K562 (cell line): Measurements from ENCODE around the gene KIF6. TPM values are rescaled to one million over a fixed set of nuclear protein-coding genes. Genes with fewer than 3 reads are reported as not detected.

Experiments used
- ATAC-seq: fragments of 200-7000 bp; cut with Tn5 transposase; 3 replicates; pipeline ENCODE4 v1.9.1; 2020; ENCODE audit warnings: moderate library complexity
- BruUV-seq: library from RNA; stranded (reverse); fragments of 400-500 nt; replicated peaks from 2 replicates; lab custom pipeline; 2021; lab: Mats Ljungman, UMichigan
- CTCF ChIA-PET: fragments of 300-600 bp; formaldehyde crosslinking; extraction: SDS; loops from one replicate; lab custom pipeline; 2021; ENCODE audit warnings: low intra/inter-chr PET ratio; lab: Yijun Ruan, JAX
- POLR2A ChIA-PET: fragments of 300-600, 350-650 bp; sonication (Branson Sonifier 250); formaldehyde crosslinking; extraction: SDS; loops from one replicate; lab custom pipeline; 2021; ENCODE audit warnings: antibody characterized with exemption, inconsistent platforms; lab: Yijun Ruan, JAX
- DNase-seq, 4 experiments: peaks; one replicate each; pipeline versions ENCODE4 v3.0.0 to v3.0.0-alpha.2; 2011 to 2018; ENCODE audit warnings: low spot score in 3 of 4, mixed read lengths in 3 of 4; ENCODE audit errors: extremely low read depth in 1 of 4
- FAIRE-seq: peaks from 2 replicates; lab custom pipeline; 2011; peaks lifted over from hg19 to GRCh38; lab: Jason Lieb, UNC
- H2AFZ ChIP-seq: 2 replicates; pipeline ENCODE4 v1.6.0; 2011; ENCODE audit warnings: low read depth, low read length, control low read depth, inconsistent platforms
- H3K27ac ChIP-seq: fragments of 200-600 bp; 3 replicates; pipeline ENCODE4 v1.8.0; 2011; ENCODE audit warnings: low read depth, mild to moderate bottlenecking, control low read depth, inconsistent platforms, low read length, moderate library complexity, mixed read lengths; ENCODE audit errors: extremely low read depth
- H3K27me3 ChIP-seq, 2 experiments: fragments of 300-600 bp in 1 of 2; 2 replicates in 1 of 2; 3 replicates in 1 of 2; pipeline versions ENCODE4 v1.6.0 to v1.8.0; 2011; ENCODE audit warnings: inconsistent platforms in 2 of 2, low read length in 2 of 2, mild to moderate bottlenecking in 1 of 2, mixed read lengths in 1 of 2, moderate library complexity in 1 of 2; ENCODE audit not compliant: control insufficient read depth in 2 of 2, insufficient read depth in 2 of 2
- H3K36me3 ChIP-seq: fragments of 300-600 bp; 3 replicates; pipeline ENCODE4 v1.8.0; 2011; ENCODE audit warnings: mild to moderate bottlenecking, low read length, inconsistent platforms; ENCODE audit not compliant: control insufficient read depth, insufficient read depth
- H3K4me1 ChIP-seq, 2 experiments: fragments of 200-600 bp in 1 of 2; replicated peaks in 1 of 2; 2 replicates in 1 of 2; 3 replicates in 1 of 2; pipeline versions ENCODE4 v1.5.1 to v1.8.0; 2011; ENCODE audit warnings: inconsistent platforms in 2 of 2, low read length in 2 of 2, mild to moderate bottlenecking in 1 of 2, mixed read lengths in 1 of 2, moderate library complexity in 1 of 2; ENCODE audit not compliant: control insufficient read depth in 2 of 2, insufficient read depth in 2 of 2
- H3K4me2 ChIP-seq: 2 replicates; pipeline ENCODE4 v1.6.1; 2011; ENCODE audit warnings: low read length, control low read depth, inconsistent platforms, mixed read lengths; ENCODE audit not compliant: insufficient read depth
- H3K4me3 ChIP-seq: fragments of 200-600 bp; sonication (generic), shearing (Covaris generic); 2 replicates; pipeline ENCODE4 v1.5.1; 2016; ENCODE audit warnings: control low read depth, inconsistent platforms
- H3K79me2 ChIP-seq: fragments of 200-600 bp; 3 replicates; pipeline ENCODE4 v1.8.0; 2011; ENCODE audit warnings: low read length, inconsistent platforms; ENCODE audit not compliant: control insufficient read depth, insufficient read depth
- H3K9ac ChIP-seq, 2 experiments: 2 replicates each; pipeline versions ENCODE4 v1.6.0 to v1.6.1; 2011; ENCODE audit warnings: low read depth in 2 of 2, low read length in 2 of 2, control low read depth in 1 of 2, inconsistent platforms in 1 of 2, mild to moderate bottlenecking in 1 of 2, mixed read lengths in 1 of 2; ENCODE audit not compliant: insufficient read depth in 1 of 2
- H3K9me1 ChIP-seq: one replicate; pipeline ENCODE4 v1.6.0; 2011; ENCODE audit warnings: inconsistent platforms, mild to moderate bottlenecking, low read length, moderate library complexity; ENCODE audit not compliant: control insufficient read depth, insufficient read depth
- H3K9me3 ChIP-seq: replicated peaks from 2 replicates; pipeline ENCODE4 v1.5.1; 2011; ENCODE audit warnings: low read depth, low read length, inconsistent platforms; ENCODE audit not compliant: control insufficient read depth, insufficient read depth
- H4K20me1 ChIP-seq: replicated peaks from 2 replicates; pipeline ENCODE4 v1.6.1; 2011; ENCODE audit warnings: low read length, inconsistent platforms, mixed read lengths; ENCODE audit not compliant: control insufficient read depth, insufficient read depth
- ARHGAP35 ChIP-seq: fragments of 450-650 bp; IDR thresholded peaks from 2 replicates; pipeline ENCODE4 v1.6.1; 2018; ENCODE audit not compliant: partially characterized antibody
- ATF1 ChIP-seq, 2 experiments: fragments of 450-650 bp in 1 of 2; IDR thresholded peaks; 2 replicates each; pipeline ENCODE4 v1.6.1; 2016; ENCODE audit warnings: missing compliant biosample characterization in 1 of 2, missing genetic modification characterization in 1 of 2
- FOS ChIP-seq: IDR thresholded peaks from 3 replicates; pipeline ENCODE4 v1.6.1; 2011; ENCODE audit not compliant: insufficient read length; ENCODE audit errors: extremely low read depth
- JUNB ChIP-seq: fragments of 450-650 bp; formaldehyde crosslinking; conservative IDR thresholded peaks from 2 replicates; pipeline ENCODE4 v1.4.0; 2020; ENCODE audit warnings: mild to moderate bottlenecking
- KLF1 ChIP-seq: fragments of 450-650 bp; IDR thresholded peaks from 2 replicates; pipeline ENCODE4 v1.6.1; 2016; ENCODE audit warnings: missing genetic modification characterization, missing compliant biosample characterization
- MEF2D ChIP-seq: conservative IDR thresholded peaks from 2 replicates; pipeline ENCODE4 v1.6.1; 2016; ENCODE audit warnings: low read depth, missing genetic modification characterization, missing compliant biosample characterization
- NUFIP1 ChIP-seq: fragments of 450-650 bp; IDR thresholded peaks from 2 replicates; pipeline ENCODE4 v1.6.1; 2018; ENCODE audit not compliant: partially characterized antibody
- POLR2A ChIP-seq: fragments of 450-650 bp; conservative IDR thresholded peaks from 2 replicates; pipeline ENCODE4 v1.6.1; 2016
- RAD51 ChIP-seq: fragments of 450-650 bp; IDR thresholded peaks from 2 replicates; pipeline ENCODE4 v1.7.1; 2016; ENCODE audit warnings: low read depth, mild to moderate bottlenecking, borderline replicate concordance
- RUNX1 ChIP-seq: sonication (generic); IDR thresholded peaks from 2 replicates; pipeline ENCODE4 v1.6.1; 2016; ENCODE audit warnings: antibody characterized with exemption, low read depth
- SMAD3 ChIP-seq: fragments of 450-650 bp; formaldehyde crosslinking; conservative IDR thresholded peaks from 2 replicates; pipeline ENCODE4 v1.4.0; 2020; ENCODE audit warnings: mild to moderate bottlenecking
- SMC3 ChIP-seq: conservative IDR thresholded peaks from 2 replicates; pipeline ENCODE4 v1.6.1; 2011; ENCODE audit warnings: low read depth, low read length, improper control_type of control experiment; ENCODE audit not compliant: insufficient read depth
- STAT5A ChIP-seq: IDR thresholded peaks from 2 replicates; pipeline ENCODE4 v1.6.1; 2012; ENCODE audit warnings: low read length, inconsistent platforms, borderline replicate concordance
- ZNF398 ChIP-seq: fragments of 250-450 bp; sonication (Bioruptor Pico); IDR thresholded peaks from 2 replicates; pipeline ENCODE4 v1.8.0; 2021; ENCODE audit warnings: moderate library complexity, mild to moderate bottlenecking, inconsistent platforms
- ZNF445 ChIP-seq: fragments of 250-450 bp; sonication (Bioruptor Pico); IDR thresholded peaks from 2 replicates; pipeline ENCODE4 v1.4.0; 2020; ENCODE audit warnings: low read depth, mild to moderate bottlenecking, moderate library complexity
- WGBS: fragments of 100-300 bp; shearing (Covaris generic); methylation state at CpG from one replicate; pipeline ENCODE4 v1.1.6; 2016; ENCODE audit warnings: low coverage, mixed read lengths; ENCODE audit not compliant: insufficient coverage; ENCODE audit errors: missing lambda C conversion rate; 5-methylcytosine and 5-hydroxymethylcytosine counted together
- in situ Hi-C: fragments of 300-500 bp; cut with MboI; formaldehyde crosslinking; loops from 4 replicates; pipeline ENCODE4 v1.15.0; 2018; ENCODE audit warnings: inconsistent platforms, mixed read lengths
- intact Hi-C: fragments of 100-400 bp; cut with micrococcal nuclease; formaldehyde crosslinking; loops from 2 replicates; pipeline ENCODE4 v1.14.2; 2022
- polyA plus RNA-seq, 8 experiments: library from polyadenylated mRNA; depleted of rRNA in 4 of 8; stranded (reverse) in 5 of 8; unstranded in 3 of 8; fragments of >200 nt; fragmentation: Nextera tagmentation in 2 of 8; fragmentation: Illumina TruSeq in 1 of 8; extraction: Ambion mirVana in 2 of 8; extraction: Trizol in 1 of 8; gene quantifications; 2 replicates each; pipeline versions ENCODE4 v1.2.1 to v1.2.3, GENCODE V29; 2011 to 2014; ENCODE audit warnings: inconsistent platforms in 1 of 8, missing spikeins in 1 of 8
- total RNA-seq, 7 experiments: library from RNA; depleted of rRNA in 6 of 7; stranded (reverse); fragments of >200 nt in 6 of 7; fragmentation: Illumina TruSeq in 2 of 7; extraction: Trizol in 2 of 7; gene quantifications; 2 replicates each; pipeline versions ENCODE4 v1.2.1 to v1.2.3, GENCODE V29; 2011 to 2021; ENCODE audit warnings: low replicate concordance in 1 of 7
- TF ChIP-seq, protein P1 (sequence below): conservative IDR thresholded peaks from 2 replicates; pipeline ENCODE4 v1.6.1; 2011; ENCODE audit warnings: low read depth, mild to moderate bottlenecking, low read length; ENCODE audit not compliant: control insufficient read depth
- TF ChIP-seq, protein P2 (sequence below): IDR thresholded peaks from 2 replicates; pipeline ENCODE4 v1.6.1; 2011; ENCODE audit warnings: borderline replicate concordance, low read depth, mild to moderate bottlenecking, moderate library complexity, low read length; ENCODE audit not compliant: insufficient read depth, poor library complexity, severe bottlenecking

Gene KIF6
- total and polyA plus RNA-seq, 9 of the 15 experiments (the other 6 are each of a cell fraction or from before 2014, with no cell fraction given), result not detected

DNA sequence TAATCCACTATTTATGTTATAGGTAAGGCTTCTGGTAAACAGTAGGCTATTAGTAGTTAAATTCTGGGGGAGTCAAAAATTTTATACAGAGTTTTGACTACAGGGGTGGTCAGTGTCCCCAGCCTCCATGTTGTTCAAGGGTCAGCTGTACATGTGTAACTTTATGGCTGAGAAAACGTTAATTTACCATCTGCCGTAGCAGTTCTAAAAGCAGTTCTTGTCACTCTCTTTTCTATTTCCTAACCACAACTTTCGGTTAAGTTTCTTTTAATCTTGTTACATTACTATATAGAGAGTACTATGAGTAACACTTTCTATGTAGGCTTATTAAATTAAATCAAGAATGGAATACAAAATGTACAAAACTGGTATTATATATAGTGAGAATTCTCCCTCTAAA, 21.6 kb upstream of the KIF6 start (continued):
- TF ChIP-seq, protein P1, sequence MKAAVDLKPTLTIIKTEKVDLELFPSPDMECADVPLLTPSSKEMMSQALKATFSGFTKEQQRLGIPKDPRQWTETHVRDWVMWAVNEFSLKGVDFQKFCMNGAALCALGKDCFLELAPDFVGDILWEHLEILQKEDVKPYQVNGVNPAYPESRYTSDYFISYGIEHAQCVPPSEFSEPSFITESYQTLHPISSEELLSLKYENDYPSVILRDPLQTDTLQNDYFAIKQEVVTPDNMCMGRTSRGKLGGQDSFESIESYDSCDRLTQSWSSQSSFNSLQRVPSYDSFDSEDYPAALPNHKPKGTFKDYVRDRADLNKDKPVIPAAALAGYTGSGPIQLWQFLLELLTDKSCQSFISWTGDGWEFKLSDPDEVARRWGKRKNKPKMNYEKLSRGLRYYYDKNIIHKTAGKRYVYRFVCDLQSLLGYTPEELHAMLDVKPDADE, result no peak
- TF ChIP-seq MEF2D (tag), result no peak
- no peak for TF ChIP-seq ARHGAP35
- TF ChIP-seq, all 486 proteins: peak for 0

DNA sequence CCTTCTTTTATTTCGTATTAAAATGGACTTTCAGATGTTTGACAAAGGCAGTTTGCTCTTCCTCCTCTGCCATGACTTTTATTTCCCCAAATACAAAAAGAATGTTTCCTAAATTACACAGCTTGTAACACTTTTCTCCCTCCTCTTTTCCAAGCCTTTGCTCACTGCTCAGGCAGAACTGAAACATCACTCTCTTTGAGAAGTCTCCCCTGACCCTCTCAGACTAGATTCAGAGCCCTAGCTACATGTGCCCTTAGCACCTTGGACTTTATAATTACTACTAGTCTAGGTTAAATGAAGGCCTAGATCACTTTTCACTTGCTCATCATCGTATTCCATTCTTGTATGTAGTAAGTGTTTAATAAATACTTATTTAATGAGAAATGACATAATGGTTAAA, 8.5 kb upstream of the KIF6 start:
- Histone ChIP-seq H3K9me1 (no peaks in the 10 kb centered on the region), H3K4me2 (no peak overlapping the region), H2AFZ (no peak overlapping the region), H3K27ac (no peak overlapping the region), H3K9ac (no peak overlapping the region), H3K79me2 (no peaks in the 10 kb centered on the region), H4K20me1 (no peaks in the 10 kb centered on the region), H3K36me3 (no peaks in the 10 kb centered on the region), H3K4me3 (no peak overlapping the region), H3K4me1 (no peaks in the 10 kb centered on the region), H3K27me3 (no peaks in the 10 kb centered on the region), H3K9me3 (no peaks in the 10 kb centered on the region)
- DNase-seq (no peak), FAIRE-seq (no peak), ATAC-seq (no peak)
- 0% methylated on average over 2 of the region's 2 CpGs for WGBS
- POLR2A ChIA-PET, result no interaction called here
- in situ Hi-C loops (no loop called here), intact Hi-C loops (no loop called here)
- no TSS peak for BruUV-seq
- CTCF ChIA-PET, result no interaction called here
- no peak for TF ChIP-seq POLR2A
- no peak for TF ChIP-seq NUFIP1
- no peak for TF ChIP-seq FOS
- TF ChIP-seq SMAD3 (CRISPR knock-in tag), result no peak
- no peak for TF ChIP-seq RUNX1
- TF ChIP-seq JUNB (CRISPR knock-in tag), result no peak
- TF ChIP-seq SMC3, result no peak
- TF ChIP-seq ATF1 (CRISPR knock-in tag; IDR thresholded peaks at IDR 0.05), result no peak
- no peak for TF ChIP-seq ATF1 (tag; IDR thresholded peaks at IDR 0.05)
- TF ChIP-seq ZNF398, result no peak
- no peak for TF ChIP-seq ZNF445 (CRISPR knock-in tag)
- no peak for TF ChIP-seq STAT5A
- no peak for TF ChIP-seq KLF1
- TF ChIP-seq, protein P2, sequence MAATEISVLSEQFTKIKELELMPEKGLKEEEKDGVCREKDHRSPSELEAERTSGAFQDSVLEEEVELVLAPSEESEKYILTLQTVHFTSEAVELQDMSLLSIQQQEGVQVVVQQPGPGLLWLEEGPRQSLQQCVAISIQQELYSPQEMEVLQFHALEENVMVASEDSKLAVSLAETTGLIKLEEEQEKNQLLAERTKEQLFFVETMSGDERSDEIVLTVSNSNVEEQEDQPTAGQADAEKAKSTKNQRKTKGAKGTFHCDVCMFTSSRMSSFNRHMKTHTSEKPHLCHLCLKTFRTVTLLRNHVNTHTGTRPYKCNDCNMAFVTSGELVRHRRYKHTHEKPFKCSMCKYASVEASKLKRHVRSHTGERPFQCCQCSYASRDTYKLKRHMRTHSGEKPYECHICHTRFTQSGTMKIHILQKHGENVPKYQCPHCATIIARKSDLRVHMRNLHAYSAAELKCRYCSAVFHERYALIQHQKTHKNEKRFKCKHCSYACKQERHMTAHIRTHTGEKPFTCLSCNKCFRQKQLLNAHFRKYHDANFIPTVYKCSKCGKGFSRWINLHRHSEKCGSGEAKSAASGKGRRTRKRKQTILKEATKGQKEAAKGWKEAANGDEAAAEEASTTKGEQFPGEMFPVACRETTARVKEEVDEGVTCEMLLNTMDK, result no peak
- TF ChIP-seq RAD51, result no peak
- TF ChIP-seq, protein P1, result no peak
